ENCODE measurements around the gene EML4. TPM values are rescaled to one million over a fixed set of nuclear protein-coding genes. Genes with fewer than 3 reads are reported as not detected.
"Not testable (repeated sequence)": the region's sequence is repeated elsewhere in the genome, so short reads cannot be mapped to it uniquely, and the experiment has no call there.

The EML4 gene
- total RNA-seq, 8 experiments from 2014 or later = 24.1 to 94.3 (median 45.2) TPM

GRCh38 chr2:42380026-42380425, 210.9 kb downstream of the EML4 start:
- WGBS, 10 experiments = 60 to 100% (median 94%) methylated on average over 1 to 7 of the region's 7 CpGs; no CpG with 5 or more reads in 4 of the 10 experiments
- H3K4me1 ChIP-seq (replicated peaks in 1 of 2); H3K27ac ChIP-seq; H3K4me3 ChIP-seq; ATAC-seq (replicated peaks in 6 of 8); in situ Hi-C loops (cut with MboI; ENCODE audit: low pct_unique_long_range_greater_than_20kb in 2 of 9, low sequenced_read_pairs in 9 of 9, unreplicated experiment in 9 of 9): not testable (repeated sequence)

- 40 to 80% (median 58%) methylated on average over 1 to 4 of the region's 4 CpGs; no CpG with 5 or more reads in 4 of the 10 experiments for WGBS, 10 experiments
- no peak for ATAC-seq (replicated peaks in 6 of 8)
- H3K27ac ChIP-seq = no peak overlapping the region
- H3K4me1 ChIP-seq (replicated peaks in 1 of 2) = no peaks in the 10 kb centered on the region
- in situ Hi-C loops (cut with MboI; ENCODE audit: low pct_unique_long_range_greater_than_20kb in 2 of 9, low sequenced_read_pairs in 9 of 9, unreplicated experiment in 9 of 9) = no loop called here
- no peak overlapping the region for H3K4me3 ChIP-seq
These were observed 213.0 kb downstream of the EML4 start for GRCh38 chr2:42382144-42382543.

Other genes with a start within 250 kb of the EML4 start
- 100 to 1,000 TPM in 1 of 8 experiments, 10 to 100 TPM in 4, 1 to 10 TPM in 3; 5.2 to 140 (median 17.3) TPM for gene PKDCC, start 121.3 kb upstream of the EML4 start, total RNA-seq
- gene COX7A2L, start 191.9 kb downstream of the EML4 start, total RNA-seq = 100 to 1,000 TPM in 7 of 8 experiments, 10 to 100 TPM in 1; 97.5 to 299 (median 176) TPM